ENCODE data around the gene LCP2. TPM values are rescaled to one million over a fixed set of nuclear protein-coding genes. Genes with fewer than 3 reads are reported as not detected.
A peak's percentile ranks its signal among the peaks of the same experiment; 100 is the strongest.

LCP2 gene
- total and polyA plus RNA-seq, 2 of the 8 experiments (the other 6 are each of a cell fraction or from before 2014, with no cell fraction given): 0.26 to 0.33 TPM

DNA sequence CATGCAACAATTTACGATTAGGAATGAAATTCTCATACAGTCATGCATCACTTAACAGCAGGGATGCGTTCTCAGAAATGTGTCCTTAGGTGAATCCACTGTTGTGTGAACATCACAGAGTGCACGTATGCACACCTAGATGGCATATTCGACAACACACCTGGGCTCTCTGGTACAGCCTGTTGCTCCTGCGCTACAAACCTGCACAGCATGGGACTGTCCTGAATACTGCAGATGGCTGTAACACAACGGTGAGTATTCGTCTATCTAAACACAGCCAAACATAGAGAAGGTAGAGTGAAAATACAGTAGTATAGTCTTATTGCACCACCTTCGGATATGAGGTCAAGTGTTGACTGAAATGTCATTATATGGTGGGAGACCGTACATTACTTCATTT is 44.0 kb upstream of the LCP2 start:
- no peak for FAIRE-seq
- no peak overlapping the region for H3K4ac ChIP-seq (replicated peaks; ENCODE audit: insufficient read length, low read depth, low read length)

More for the DNA sequence above, 44.0 kb upstream of the LCP2 start:
- Histone ChIP-seq H3K36me3 (ENCODE audit: control insufficient read depth in 2 of 4, insufficient read depth in 4 of 4, low read length in 3 of 4) (no peaks in the 10 kb centered on the region), H4K5ac (ENCODE audit: insufficient read length, low read depth, low read length) (no peak overlapping the region), H2BK12ac (ENCODE audit: low read depth, low read length) (no peak overlapping the region), H3K23ac (ENCODE audit: insufficient read length) (no peak overlapping the region), H4K91ac (replicated peaks; ENCODE audit: insufficient read length, low read length) (no peak overlapping the region), H3K9me3 (ENCODE audit: insufficient read depth in 2 of 2, low read depth in 1 of 2, low read length in 1 of 2) (peaks cover 10 to 15% of the 10 kb centered on the region in 2 experiments; a peak in 3 of 4 replicates), H2AFZ (ENCODE audit: low read length) (no peak overlapping the region), H3K4me2 (ENCODE audit: insufficient read depth in 1 of 2, low read depth in 2 of 2, low read length in 2 of 2) (no peak overlapping the region), H4K20me1 (replicated peaks in 1 of 2; ENCODE audit: control insufficient read depth in 1 of 2, insufficient read depth in 2 of 2, low read length in 2 of 2) (no peaks in the 10 kb centered on the region), H2BK20ac (ENCODE audit: low read length) (no peak overlapping the region), H4K8ac (ENCODE audit: extremely low read depth, insufficient read depth, low read length) (no peak overlapping the region), H2BK15ac (ENCODE audit: low read length) (peak overlapping the region; percentile 74; the same call in 1 of the 2 replicates), H3K23me2 (ENCODE audit: low read depth, low read length) (no peaks in the 10 kb centered on the region), H3K56ac (replicated peaks; ENCODE audit: insufficient read length, low read depth, low read length) (no peak overlapping the region), H3K18ac (ENCODE audit: extremely low read depth, low read length) (no peak overlapping the region), H3K27ac (ENCODE audit: low read depth, low read length) (no peak overlapping the region), H2BK120ac (replicated peaks; ENCODE audit: low read depth, low read length) (no peak overlapping the region), H3K79me1 (ENCODE audit: low read depth, low read length) (no peaks in the 10 kb centered on the region), H2BK5ac (ENCODE audit: low read depth, low read length) (no peak overlapping the region), H3K14ac (ENCODE audit: insufficient read length) (no peak overlapping the region), H3K9ac (replicated peaks in 1 of 4; ENCODE audit: extremely low read depth in 1 of 4, low read depth in 3 of 4, low read length in 3 of 4) (no peak overlapping the region), H2AK5ac (ENCODE audit: low read depth, low read length) (no peak overlapping the region), H3K27me3 (replicated peaks in 1 of 4; ENCODE audit: control insufficient read depth in 3 of 4, extremely low read depth in 1 of 4, insufficient read depth in 3 of 4, low read length in 3 of 4) (no peaks in the 10 kb centered on the region), H3K4me1 (replicated peaks in 1 of 4; ENCODE audit: control insufficient read depth in 3 of 4, insufficient read depth in 4 of 4, low read length in 3 of 4) (peaks cover 6 to 11% (median 9%) of the 10 kb centered on the region in 4 experiments; a peak in 5 of 7 replicates), H3K79me2 (ENCODE audit: control insufficient read depth in 1 of 2, insufficient read depth in 2 of 2, low read length in 2 of 2) (no peaks in the 10 kb centered on the region), H3K4me3 (ENCODE audit: extremely low read depth in 1 of 4, insufficient read depth in 2 of 4, low read depth in 3 of 4, low read length in 4 of 4) (no peak overlapping the region)
- TF ChIP-seq CBX8 (IDR thresholded peaks at IDR 0.05; ENCODE audit: borderline replicate concordance, low read depth, low read length) (no peak), CHD1 (IDR thresholded peaks at IDR 0.05; ENCODE audit: low read depth, low read length) (no peak)
- WGBS, 2 experiments (ENCODE audit: extremely low coverage in 1 of 2, insufficient coverage in 1 of 2, insufficient read length in 1 of 2, insufficient replicate concordance in 2 of 2, low coverage in 1 of 2, low lambda C conversion rate in 2 of 2, missing lambda C conversion rate in 1 of 2): 93% methylated on average over 9 of the region's 9 CpGs; no CpG with 5 or more reads in 1 of the 2 experiments
- ChIA-PET CTCF (ENCODE audit: partially characterized antibody) (interaction anchor here (0.6 to 5.9 kb wide), 11 partner anchors 7 to 133 kb away, joined by 3 to 77 read pairs (median 5); no protein-coding TSS in a partner anchor), POLR2A (ENCODE audit: partially characterized antibody) (no interaction called here)
- no peak for DNase-seq (ENCODE audit: low read depth in 1 of 2, low spot score in 2 of 2)

Measured in H1 (cell line).